HG03108 (cell line): ENCODE measurements around the gene SH2D4B.
"Not testable (repeated sequence)": the region's sequence is repeated elsewhere in the genome, so short reads cannot be mapped to it uniquely, and the experiment has no call there.

ENCODE experiments used
- ATAC-seq: cut with Tn5 transposase; IDR thresholded peaks from one replicate; pipeline ENCODE4 v1.9.1; 2021; ENCODE audit warnings: moderate library complexity; ENCODE audit not compliant: unreplicated experiment

The SH2D4B gene

DNA sequence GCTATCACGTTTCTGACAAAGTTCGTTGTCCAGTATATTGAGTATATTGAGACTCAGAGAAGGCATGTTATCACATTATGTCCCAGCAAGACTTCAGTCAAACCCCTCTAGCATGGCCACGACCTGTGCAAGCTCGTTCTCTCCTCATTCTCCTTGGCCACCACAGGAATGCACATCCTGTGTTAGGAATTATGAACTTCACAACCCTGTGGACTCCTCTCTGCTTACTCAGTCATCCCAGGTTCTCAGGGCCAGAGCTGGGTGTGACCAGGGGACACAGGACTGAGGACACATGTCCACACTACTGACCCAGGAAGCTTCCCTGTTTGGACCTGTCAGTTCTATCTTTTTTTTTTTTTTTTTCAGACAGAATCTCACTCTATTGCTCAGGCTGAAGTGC, 4.4 kb downstream of the SH2D4B start:
- no peak for ATAC-seq

DNA sequence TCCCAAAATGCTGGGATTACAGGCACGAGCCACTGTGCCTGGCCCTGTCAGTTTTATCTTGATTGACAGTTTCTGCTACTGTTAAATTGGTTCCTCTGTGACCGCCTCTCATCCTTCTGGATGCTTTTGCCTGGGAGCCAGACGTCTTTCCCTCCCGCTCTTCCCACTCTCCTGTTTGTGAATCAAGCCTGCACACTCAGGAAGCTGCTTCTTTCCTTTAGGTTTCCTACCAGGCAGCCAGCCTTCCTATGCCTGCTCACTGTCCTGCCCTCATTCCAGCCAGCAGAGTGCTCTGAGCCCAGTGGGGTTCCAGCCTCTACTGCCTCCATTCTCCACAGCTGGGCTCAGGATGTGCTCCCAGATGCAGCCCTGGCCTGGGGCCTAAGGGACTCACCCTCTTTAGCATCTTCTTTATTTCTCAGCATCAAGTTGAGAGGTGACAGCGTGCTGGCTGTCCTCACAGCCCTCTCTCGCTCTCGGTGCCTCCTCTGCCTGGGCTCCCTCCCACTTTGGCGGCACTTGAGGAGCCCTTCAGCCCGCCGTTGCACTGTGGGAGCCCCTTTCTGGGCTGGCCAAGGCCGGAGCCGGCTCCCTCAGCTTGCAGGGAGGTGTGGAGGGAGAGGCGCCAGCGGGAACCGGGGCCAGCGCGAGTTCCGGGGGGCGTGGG, 5.1 kb downstream of the SH2D4B start:
- no peak for ATAC-seq

DNA sequence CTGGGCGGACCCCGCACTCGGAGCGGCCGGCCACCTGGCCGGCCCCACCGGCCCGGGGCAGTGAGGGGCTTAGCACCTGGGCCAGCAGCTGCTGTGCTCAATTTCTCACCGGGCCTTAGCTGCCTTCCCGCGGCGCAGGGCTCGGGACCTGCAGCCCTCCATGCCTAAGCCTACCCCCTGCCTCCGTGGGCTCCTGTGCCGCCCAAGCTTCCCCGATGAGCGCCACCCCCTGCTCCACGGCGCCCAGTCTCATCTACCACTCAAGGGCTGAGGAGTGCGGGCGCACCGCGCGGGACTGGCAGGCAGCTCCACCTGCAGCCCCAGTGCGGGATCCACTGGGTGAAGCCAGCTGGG, 5.6 kb downstream of the SH2D4B start:
- not testable (repeated sequence) for ATAC-seq

DNA sequence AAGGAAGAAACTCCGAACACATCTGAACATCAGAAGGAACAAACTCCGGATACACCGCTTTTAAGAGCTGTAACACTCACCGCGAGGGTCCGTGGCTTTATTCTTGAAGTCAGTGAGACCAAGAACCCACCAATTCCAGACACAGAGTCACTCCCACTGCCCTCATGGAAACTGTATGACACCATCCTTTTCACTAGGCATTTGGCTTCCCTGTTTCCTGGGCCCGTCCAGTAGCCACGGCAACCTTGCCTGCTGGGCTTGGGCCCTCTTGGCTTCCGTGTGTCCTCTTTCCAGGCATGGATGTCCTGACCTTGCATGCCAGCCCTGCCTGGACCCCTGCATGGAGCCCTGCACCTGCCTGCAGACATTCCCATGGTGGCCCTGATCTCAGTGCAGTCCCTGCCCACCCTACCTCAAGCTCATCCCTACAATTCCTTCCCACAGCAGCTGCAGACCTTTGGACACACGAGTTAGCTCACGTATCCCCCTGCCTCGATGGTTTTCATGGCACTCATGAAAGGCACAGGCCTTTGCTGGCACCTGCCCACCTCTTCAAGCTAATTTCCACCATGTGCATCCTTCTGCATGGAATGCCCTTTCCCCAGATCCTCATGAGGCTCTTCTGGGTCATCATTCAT, 6.7 kb downstream of the SH2D4B start:
- no peak for ATAC-seq

DNA sequence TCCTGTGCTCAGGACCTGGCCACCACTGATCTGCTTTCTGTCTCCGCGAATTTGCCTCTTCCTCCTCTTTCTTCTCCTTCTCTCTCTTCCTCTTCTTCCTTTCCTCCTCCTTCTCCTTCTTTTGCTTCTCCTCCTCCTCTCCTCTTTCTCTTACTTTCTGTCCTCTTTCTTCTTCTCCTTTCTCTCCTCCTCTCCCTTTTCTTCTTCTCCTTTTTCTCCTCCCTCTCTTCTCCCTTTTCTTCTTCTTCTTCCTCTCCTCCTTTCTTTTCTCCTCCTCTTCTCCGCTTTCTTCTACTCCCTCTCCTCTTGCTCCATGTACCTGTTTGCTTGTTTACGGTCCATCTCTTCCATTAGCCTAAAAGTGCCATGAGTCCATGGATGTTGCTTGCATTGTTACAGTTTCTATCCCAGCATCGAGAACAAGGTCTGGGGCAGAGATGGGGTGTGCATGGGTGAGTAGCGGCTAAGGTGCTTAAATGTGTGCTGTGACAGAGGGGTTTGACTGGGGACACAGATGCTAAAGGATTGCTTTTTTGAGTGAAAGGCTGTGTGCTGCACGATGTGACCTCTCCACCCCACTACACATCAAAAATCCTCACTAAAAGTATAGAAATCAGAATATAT, 7.7 kb downstream of the SH2D4B start:
- ATAC-seq: no peak

DNA sequence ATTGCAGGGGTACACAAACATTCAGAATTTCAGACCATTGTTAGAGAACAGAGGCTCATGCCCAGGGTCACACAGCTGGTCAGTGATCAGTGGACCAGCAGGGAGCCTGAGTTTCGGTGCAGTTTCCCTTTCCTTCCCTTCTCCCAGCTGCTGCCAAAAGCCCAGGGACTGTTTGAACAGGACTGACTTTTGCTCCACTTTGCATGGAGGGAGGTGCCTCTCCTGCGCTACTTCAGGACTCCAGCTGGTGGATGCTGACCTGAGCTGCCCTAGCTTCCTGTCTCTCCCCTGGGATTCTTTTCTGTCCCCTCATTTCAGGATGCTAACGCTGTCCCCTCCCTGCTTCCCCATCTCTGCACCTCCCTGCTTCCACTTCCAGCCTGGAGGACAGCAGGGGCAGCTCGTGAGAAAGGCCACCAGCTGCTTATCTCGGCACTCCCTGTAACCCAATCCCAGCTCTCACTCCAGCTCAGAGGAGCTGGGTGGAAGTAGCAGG, 14.5 kb downstream of the SH2D4B start:
- no peak for ATAC-seq

DNA sequence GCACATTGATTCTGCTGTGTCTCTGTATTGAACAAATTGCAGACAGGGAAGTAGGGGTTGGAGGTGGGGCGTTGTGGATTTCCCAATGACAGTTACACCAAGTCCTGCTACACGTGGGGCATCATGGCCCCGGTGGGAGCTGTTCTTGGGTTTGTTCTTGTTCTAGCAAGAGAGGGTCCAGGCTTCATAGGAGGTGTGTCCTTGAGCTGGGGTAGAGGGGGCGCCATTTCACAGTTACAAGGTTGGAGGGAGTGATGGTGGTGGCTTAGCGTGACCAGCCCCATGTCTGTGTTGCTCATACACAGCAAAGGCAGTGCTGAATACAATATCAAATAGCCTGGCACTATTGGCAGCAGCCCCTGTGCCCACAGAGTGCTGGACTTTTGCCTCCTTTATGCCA, 15.7 kb downstream of the SH2D4B start:
- no peak for ATAC-seq

DNA sequence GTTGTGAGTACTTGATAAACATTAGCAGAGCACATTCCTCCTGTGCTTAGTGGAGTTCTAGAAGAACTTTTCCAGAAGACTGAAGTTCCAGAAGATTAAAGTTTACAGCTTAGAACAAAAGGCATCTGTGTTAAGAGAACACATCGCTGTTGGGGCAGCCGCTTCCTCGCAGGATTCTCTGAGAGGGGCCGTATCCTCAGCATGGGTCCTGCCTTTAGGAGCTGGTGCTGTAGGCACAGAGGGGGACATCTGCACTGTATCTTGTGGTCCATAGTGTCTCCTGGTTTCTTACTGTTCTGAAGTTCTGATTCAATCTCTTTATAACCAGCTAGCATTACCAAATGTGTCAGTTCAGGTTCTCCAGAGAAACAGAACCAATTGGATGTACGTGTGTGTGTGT, 16.3 kb downstream of the SH2D4B start:
- no peak for ATAC-seq

DNA sequence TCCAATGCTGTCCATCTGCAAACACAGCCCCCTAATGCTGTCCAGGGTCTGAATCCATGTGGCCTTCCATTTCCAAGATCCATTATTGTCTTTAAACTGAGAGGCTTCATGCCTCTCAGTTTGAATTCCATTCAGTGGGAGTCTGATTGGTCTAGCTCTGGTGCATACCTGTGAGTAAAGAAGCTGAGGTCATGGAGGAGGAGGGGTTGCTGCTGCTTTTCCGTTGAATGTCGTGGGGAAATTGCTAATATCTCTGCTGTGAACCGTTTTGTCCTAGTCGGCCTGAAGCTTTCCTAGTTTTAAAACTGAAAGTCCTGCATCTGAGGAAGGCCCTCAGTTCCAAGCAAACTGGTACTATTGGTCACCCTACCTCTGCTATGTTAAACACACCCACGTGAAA, 17.7 kb downstream of the SH2D4B start:
- no peak for ATAC-seq

DNA sequence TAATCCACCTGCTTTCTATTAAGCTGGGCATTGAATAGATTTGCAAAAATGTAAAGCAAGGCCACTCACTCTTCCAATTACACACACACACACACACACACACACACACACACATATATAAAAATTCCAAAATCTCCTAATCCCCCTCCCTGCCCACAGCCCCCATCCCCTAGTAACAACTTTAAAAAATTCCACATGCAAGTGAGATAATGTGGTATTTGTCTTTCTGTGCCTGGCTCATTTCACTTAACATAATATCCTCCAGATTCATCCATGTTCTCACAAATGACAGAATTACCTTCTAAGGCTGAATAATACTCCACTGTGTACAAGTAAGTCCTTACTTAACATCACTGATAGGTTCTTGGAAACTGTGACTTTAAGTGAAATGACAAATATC, 24.2 kb downstream of the SH2D4B start:
- ATAC-seq: no peak

DNA sequence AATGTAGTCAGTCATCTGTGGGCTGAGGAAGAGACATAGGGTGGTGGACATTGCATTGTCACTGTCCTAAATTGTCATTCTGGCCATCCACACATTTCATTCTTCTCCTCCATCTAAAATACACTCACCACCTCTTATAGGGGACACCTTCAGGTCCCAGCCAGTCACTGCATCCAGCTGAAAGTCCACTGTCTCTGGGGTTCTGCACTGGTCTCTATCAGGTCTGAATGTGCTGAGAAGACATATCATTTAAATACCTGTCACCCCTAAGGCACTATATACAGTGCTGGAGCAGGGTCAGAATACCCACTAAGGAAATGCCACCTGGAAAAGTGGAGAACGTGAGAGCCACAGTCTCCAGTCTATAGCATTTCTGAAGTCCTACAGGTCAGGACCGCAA, 29.6 kb downstream of the SH2D4B start:
- no peak for ATAC-seq

DNA sequence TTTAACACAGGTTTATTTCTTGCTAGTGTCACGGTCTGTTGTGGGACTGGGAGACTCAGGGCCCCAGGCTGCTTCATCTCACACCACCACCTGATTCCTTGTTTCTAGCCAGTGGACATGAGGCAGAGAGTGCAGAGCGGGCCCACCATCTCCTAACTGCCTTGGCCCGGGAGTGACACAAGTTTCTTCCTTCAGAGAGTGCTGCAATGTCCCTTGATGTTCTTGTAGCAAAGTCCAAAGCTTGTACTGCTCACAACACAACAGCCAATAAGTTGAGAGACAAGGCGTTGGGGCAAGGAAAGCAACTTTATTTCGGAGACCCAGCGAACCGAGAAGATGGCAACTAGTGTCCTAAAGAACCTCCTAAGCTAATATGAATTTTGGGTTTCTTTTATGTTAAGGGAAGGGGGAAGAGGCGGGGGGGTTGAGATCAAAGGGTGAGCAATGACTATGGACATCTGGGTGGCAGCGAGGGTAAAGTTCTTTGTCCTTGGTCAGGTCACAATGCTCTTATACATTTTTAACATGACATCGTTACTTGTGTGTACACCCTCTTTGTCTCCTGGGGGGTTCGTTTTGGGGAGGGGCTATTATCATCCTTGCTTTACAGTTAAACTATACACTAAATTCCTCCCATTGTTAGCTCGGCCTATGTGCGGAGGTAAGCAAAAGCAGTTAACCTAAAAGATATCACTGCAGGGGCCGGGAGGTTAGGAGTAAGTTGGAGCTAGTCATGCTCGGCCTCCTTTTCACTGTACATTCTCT, 31.6 kb downstream of the SH2D4B start:
- ATAC-seq: no peak

DNA sequence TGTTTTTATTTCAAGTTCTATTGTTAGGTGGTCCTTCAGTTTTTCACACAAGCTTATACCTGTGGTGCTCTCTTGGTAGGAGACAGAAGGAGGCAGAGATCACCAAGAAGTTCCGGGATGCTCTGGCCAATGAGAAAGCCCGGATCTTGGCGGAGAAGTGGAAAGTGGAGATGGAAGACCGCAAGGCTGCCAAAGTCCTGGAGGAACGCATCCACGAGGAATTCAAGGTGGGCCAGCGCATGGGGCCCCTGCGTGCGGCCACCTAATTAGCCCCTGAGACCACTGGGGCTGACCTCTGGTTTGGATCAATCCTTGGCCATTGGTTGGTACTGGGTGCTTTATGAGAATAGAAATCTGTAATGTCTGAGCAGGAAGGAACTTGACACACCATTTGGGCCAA, 33.6 kb downstream of the SH2D4B start:
- no peak for ATAC-seq

DNA sequence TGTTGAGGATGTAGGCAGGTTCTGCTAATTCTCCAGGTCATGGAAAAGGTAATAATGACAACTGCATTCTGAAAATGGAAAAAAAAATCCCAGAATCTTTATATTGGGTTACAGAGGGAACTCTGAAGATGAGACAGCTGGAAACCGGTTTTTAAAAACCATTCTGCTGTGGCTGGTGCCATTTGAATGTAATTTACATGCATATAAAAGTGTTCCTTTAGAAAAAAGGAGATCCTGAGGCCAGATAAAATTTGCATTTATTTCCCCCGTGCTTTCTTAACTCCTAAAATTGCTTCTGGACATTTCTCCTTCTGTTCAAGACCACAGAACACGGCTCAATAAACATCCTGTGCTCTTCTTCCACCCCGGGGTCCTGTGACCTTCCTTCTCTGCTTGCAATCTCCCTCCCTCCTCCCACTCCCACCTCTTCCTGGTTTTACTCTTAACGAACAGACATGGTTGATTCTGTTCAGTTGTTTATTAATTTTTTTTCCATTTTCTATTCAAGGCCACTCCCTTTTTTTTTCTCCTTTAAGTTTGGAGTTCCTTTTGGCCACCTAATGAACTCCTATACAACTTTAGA, 41.6 kb downstream of the SH2D4B start:
- ATAC-seq: no peak

DNA sequence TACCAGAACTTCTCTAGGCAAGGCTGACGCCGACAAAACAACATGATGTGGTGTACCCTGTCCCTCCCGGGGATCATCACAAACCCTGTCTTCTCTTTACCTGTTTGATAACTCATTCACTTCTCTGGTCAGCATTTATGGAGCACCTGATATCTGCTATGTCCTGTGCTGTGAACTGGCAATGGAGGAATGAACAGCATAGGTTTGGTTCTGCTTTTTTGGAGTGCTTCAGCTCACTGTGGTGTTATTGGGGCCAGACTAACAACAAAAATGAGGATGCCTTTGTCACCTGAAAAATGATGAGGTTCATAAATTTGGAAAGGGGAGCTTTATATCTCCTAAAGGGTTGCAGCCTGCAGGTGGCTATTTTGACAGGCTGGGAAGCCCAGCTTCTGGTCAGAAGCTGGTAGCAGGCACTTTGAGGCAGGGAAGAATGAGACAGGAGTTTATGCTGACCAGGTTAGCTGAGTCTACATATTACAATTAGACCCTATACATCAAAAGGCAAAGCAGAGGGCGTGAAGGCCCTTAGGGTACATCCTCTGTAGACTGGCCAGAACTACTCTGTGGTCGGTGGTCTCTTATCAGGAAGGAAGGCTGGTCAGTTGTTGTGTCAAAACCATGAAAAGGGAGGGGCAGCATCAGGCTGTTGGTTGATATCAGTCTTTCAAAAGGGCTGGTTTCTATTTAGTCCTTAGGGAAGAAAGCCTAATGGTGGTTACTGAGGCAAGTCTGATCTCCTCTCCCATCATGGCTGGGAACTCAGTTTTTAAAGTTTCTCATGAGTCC, 42.3 kb downstream of the SH2D4B start:
- no peak for ATAC-seq

DNA sequence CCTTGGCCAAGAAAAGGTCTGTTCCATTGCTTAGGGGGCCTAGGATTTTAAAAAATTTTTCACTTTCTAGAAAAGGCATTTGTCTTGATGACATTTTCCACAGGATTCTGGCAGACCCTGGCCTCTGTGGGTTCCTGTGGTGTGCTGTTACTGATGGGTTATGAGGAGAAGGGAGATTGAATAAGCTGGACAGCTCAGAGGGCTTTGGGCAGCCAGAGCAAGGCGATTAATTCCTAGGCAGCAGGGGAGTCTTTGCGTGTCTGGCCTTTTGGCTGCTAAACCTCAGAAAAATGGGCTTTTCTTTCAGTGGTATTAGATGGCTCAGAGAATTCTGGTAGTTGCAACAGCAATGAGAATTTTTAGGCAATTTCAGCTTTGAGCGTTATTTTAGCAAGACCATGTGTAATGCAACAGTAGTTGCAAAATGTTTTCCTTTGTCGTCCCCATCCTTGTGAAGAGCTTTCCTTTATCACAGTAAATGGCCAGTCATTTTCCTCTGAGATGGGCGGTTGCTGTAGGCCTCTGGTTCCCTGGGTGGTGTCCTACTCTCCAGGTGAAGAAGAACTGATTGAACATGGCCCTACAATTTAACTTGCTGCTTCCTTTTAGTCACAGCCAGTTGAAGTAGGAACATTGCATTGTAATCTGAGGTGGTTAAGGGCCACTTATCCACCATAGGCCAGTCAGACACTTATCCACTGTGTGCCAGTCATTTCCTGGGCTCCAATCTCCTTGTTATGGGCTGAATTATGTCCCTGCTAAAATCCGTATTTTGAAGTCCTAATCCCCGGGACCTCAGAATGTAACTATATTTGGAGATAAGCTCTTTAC, 43.2 kb downstream of the SH2D4B start:
- ATAC-seq: no peak

DNA sequence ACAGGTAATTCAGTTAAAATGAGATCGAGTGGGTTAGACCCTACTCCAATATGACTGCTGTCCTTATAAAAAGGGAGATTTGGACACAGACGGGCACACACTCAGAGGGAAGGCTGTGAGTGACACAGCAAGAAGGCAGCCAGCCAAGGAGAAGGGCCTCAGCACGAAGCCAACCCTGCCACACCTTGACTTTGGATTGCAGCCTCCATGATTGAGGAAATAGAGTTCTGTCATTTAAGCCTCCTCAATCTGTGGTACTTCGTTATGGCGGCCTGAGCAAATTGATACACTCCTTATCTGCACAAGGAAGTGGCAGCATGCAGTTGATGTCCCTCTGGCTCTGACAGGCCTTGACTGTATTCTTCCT, 43.8 kb downstream of the SH2D4B start:
- no peak for ATAC-seq

DNA sequence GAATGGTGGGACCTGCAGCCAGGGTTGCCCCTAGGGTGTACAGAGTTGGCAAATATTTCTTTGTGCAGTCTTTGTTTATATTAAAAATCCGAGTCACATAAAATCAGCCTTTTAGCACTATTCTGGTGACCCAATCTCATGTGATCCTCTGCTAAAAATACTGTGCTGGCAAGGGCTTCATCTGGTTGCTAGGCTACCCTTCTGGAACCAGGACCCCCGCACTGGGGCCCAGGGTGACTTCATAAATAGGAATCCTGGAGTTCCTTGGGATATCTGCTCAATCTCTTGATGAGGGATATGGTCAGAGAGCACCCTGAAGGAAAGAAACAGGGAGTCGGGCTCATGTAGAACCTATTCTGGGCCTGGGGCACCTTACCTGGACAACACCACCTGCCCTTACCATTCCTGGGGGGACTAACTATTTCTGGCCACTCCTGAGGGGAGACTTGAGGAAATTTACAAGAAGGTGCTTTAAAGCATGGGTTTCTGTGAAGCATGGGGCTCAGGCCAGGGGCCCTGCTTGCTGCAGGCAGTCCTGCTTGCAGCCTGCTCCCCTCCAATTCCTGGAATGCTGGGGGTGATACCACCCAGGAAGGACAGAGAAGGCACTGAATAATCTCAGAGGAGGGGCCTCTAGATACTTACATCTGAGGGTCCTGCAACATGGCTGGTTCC, 44.7 kb downstream of the SH2D4B start:
- no peak for ATAC-seq

DNA sequence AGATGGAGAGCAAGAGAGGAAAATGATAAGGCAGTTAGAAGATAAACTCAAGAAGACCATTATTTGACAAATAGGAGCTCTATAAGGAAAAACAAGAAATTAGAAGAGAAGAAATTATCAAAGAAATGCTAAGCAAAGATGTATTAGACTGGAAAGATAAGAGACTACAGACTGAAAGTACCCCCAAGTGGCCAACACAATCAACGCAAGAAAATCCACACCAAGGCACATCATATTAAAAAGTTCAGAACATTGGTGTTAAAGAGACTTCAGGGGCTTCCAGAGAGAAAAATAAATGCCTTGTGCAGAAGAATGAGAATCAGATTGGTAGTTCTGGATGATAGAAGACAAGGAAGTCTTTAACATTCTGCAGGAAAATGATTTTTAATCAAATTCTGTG, 46.0 kb downstream of the SH2D4B start:
- ATAC-seq: no peak
